Caco-2 (cell line): ENCODE results near the gene SUSD2. TPM values are rescaled to one million over a fixed set of nuclear protein-coding genes. Genes with fewer than 3 reads are reported as not detected.

Experiments
- BruUV-seq: library from RNA; stranded (reverse); fragments of 400-500 nt; replicated peaks from 2 replicates; lab custom pipeline; 2021; lab: Mats Ljungman, UMichigan
- CTCF ChIA-PET: fragments of 300-600 bp; sonication (Branson Sonifier 250); formaldehyde crosslinking; loops from one replicate; lab custom pipeline; 2022; ENCODE audit warnings: antibody characterized with exemption; lab: Charles Lee
- POLR2A ChIA-PET: fragments of 300-600 bp; sonication (Branson Sonifier 250); formaldehyde crosslinking; loops from one replicate; lab custom pipeline; 2022; ENCODE audit warnings: antibody characterized with exemption; lab: Charles Lee
- DNase-seq, 2 experiments: peaks; one replicate each; pipeline versions ENCODE4 v3.0.0 to v3.0.0-alpha.2; 2020 to 2022
- H3K27me3 ChIP-seq: replicated peaks from 2 replicates; pipeline ENCODE4 v1.6.0; 2011; ENCODE audit warnings: low read length; ENCODE audit not compliant: control insufficient read depth, insufficient read depth
- H3K36me3 ChIP-seq: 2 replicates; pipeline ENCODE4 v1.5.1; 2011; ENCODE audit warnings: low read length; ENCODE audit not compliant: control insufficient read depth, insufficient read depth
- H3K4me1 ChIP-seq: fragments of 250-450 bp; sonication (Bioruptor Pico); 2 replicates; pipeline ENCODE4 v1.5.1; 2020; ENCODE audit warnings: mild to moderate bottlenecking
- H3K4me3 ChIP-seq: 2 replicates; pipeline ENCODE4 v1.5.1; 2011; ENCODE audit warnings: low read depth, mild to moderate bottlenecking, control low read depth, low read length
- H3K9me3 ChIP-seq: fragments of 250-450 bp; sonication (Bioruptor Pico); 2 replicates; pipeline ENCODE4 v1.5.1; 2020; ENCODE audit warnings: mild to moderate bottlenecking, moderate library complexity
- H3K27ac Mint-ChIP-seq: one replicate; pipeline ENCODE4 v1.8.0; 2022; ENCODE audit warnings: mixed read lengths; ENCODE audit not compliant: unreplicated experiment
- H3K27me3 Mint-ChIP-seq: one replicate; pipeline ENCODE4 v1.8.0; 2022; ENCODE audit warnings: mixed read lengths; ENCODE audit not compliant: insufficient read depth, unreplicated experiment
- H3K36me3 Mint-ChIP-seq: one replicate; pipeline ENCODE4 v1.8.0; 2022; ENCODE audit warnings: mild to moderate bottlenecking, mixed read lengths; ENCODE audit not compliant: insufficient read depth, unreplicated experiment
- H3K4me1 Mint-ChIP-seq: one replicate; pipeline ENCODE4 v1.8.0; 2022; ENCODE audit warnings: low read depth, mixed read lengths; ENCODE audit not compliant: unreplicated experiment
- H3K4me3 Mint-ChIP-seq: one replicate; pipeline ENCODE4 v1.8.0; 2022; ENCODE audit warnings: mild to moderate bottlenecking, moderate library complexity, mixed read lengths; ENCODE audit not compliant: unreplicated experiment
- H3K9me3 Mint-ChIP-seq: one replicate; pipeline ENCODE4 v1.8.0; 2022; ENCODE audit warnings: mixed read lengths; ENCODE audit not compliant: unreplicated experiment
- intact Hi-C: fragments of 100-400 bp; cut with micrococcal nuclease; formaldehyde crosslinking; loops from one replicate; pipeline ENCODE4 v1.10.0; 2022; ENCODE audit not compliant: unreplicated experiment
- total RNA-seq: library from RNA; stranded (reverse); gene quantifications from 2 replicates; pipeline ENCODE4 v1.2.3, GENCODE V29; 2022
- TF ChIP-seq, protein P1 (sequence below), 2 experiments: fragments of 200-600 bp in 1 of 2; IDR thresholded peaks; 1 replicate in 1 of 2; 2 replicates in 1 of 2; pipeline versions ENCODE4 v1.5.1 to v1.8.0; 2011 to 2022; ENCODE audit warnings: antibody characterized with exemption in 1 of 2, control low read depth in 1 of 2, inconsistent platforms in 1 of 2, low read depth in 1 of 2, low read length in 1 of 2, mild to moderate bottlenecking in 1 of 2, moderate library complexity in 1 of 2; ENCODE audit not compliant: insufficient read depth in 1 of 2, severe bottlenecking in 1 of 2, unreplicated experiment in 1 of 2

SUSD2 gene
- total RNA-seq, 1 experiment from 2014 or later: 7.0 TPM

- BruUV-seq: no TSS peak
- CTCF ChIA-PET: interaction anchor here (0.8 to 2.8 kb wide), 5 partner anchors 8 to 716 kb away, joined by 3 to 20 read pairs (median 6); no protein-coding TSS in a partner anchor
- no peak overlapping the region for H3K4me3 ChIP-seq
- Mint-ChIP-seq H3K4me3 (no peak overlapping the region), H3K27ac (peak overlapping the region; percentile 82), H3K9me3 (no peaks in the 10 kb centered on the region), H3K36me3 (peaks cover 5% of the 10 kb centered on the region), H3K27me3 (no peaks in the 10 kb centered on the region), H3K4me1 (peaks cover 33% of the 10 kb centered on the region)
- no peaks in the 10 kb centered on the region for H3K27me3 ChIP-seq
- TF ChIP-seq, protein P1, sequence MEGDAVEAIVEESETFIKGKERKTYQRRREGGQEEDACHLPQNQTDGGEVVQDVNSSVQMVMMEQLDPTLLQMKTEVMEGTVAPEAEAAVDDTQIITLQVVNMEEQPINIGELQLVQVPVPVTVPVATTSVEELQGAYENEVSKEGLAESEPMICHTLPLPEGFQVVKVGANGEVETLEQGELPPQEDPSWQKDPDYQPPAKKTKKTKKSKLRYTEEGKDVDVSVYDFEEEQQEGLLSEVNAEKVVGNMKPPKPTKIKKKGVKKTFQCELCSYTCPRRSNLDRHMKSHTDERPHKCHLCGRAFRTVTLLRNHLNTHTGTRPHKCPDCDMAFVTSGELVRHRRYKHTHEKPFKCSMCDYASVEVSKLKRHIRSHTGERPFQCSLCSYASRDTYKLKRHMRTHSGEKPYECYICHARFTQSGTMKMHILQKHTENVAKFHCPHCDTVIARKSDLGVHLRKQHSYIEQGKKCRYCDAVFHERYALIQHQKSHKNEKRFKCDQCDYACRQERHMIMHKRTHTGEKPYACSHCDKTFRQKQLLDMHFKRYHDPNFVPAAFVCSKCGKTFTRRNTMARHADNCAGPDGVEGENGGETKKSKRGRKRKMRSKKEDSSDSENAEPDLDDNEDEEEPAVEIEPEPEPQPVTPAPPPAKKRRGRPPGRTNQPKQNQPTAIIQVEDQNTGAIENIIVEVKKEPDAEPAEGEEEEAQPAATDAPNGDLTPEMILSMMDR (IDR thresholded peaks at IDR 0.05; ENCODE audit: insufficient read depth in 1 of 2, low read depth in 1 of 2, low read length in 1 of 2, severe bottlenecking in 1 of 2, unreplicated experiment in 1 of 2): no peak
- H3K9me3 ChIP-seq: no peaks in the 10 kb centered on the region
- peaks cover 38% of the 10 kb centered on the region for H3K4me1 ChIP-seq
- peaks cover 3% of the 10 kb centered on the region for H3K36me3 ChIP-seq
- no peak for DNase-seq
- intact Hi-C loops: no loop called here
- POLR2A ChIA-PET: interaction anchor here (0.5 kb wide), 1 partner anchor 252 kb away, joined by 4 read pairs; no protein-coding TSS in a partner anchor
Measured at GRCh38 chr22:24146791-24147353, 34.4 kb upstream of the SUSD2 start.

DNA sequence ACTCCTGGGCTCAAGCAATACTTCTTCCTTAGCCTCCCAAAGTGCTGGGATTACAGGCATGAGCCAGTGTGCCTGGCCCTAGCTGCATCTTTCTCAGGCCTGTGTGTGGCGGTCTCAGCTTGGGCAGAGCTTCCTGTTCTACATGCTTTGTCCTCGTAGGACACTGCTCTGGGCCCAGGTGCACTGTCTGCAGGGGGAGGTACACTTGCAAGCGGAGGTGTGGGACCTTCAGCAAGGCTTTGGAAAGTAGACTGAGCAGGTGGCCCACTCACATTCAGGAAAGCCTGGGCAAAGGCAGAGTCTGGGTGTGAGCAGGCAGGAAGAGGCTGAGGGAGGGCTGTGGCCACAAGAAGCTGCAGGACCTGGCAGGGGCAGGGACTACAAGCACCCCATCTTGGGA lies 33.6 kb upstream of the SUSD2 start:
- ChIA-PET CTCF (interaction anchor here (2.8 kb wide), 1 partner anchor 10 kb away, joined by 20 read pairs; no protein-coding TSS in a partner anchor), POLR2A (no interaction called here)
- DNase-seq: no peak
- H3K4me3 Mint-ChIP-seq: peak overlapping the region; percentile 12
- peak overlapping the region; percentile 82 for H3K27ac Mint-ChIP-seq
- BruUV-seq: no TSS peak
- Histone ChIP-seq H3K36me3 (peaks cover 3% of the 10 kb centered on the region), H3K4me3 (no peak overlapping the region), H3K9me3 (no peaks in the 10 kb centered on the region), H3K4me1 (peaks cover 38% of the 10 kb centered on the region), H3K27me3 (no peaks in the 10 kb centered on the region)
- no peaks in the 10 kb centered on the region for H3K27me3 Mint-ChIP-seq
- peaks cover 5% of the 10 kb centered on the region for H3K36me3 Mint-ChIP-seq
- TF ChIP-seq, protein P1 (IDR thresholded peaks at IDR 0.05; ENCODE audit: insufficient read depth in 1 of 2, low read depth in 1 of 2, low read length in 1 of 2, severe bottlenecking in 1 of 2, unreplicated experiment in 1 of 2): no peak
- H3K9me3 Mint-ChIP-seq: no peaks in the 10 kb centered on the region
- intact Hi-C loops: no loop called here
- peaks cover 33% of the 10 kb centered on the region for H3K4me1 Mint-ChIP-seq

DNA sequence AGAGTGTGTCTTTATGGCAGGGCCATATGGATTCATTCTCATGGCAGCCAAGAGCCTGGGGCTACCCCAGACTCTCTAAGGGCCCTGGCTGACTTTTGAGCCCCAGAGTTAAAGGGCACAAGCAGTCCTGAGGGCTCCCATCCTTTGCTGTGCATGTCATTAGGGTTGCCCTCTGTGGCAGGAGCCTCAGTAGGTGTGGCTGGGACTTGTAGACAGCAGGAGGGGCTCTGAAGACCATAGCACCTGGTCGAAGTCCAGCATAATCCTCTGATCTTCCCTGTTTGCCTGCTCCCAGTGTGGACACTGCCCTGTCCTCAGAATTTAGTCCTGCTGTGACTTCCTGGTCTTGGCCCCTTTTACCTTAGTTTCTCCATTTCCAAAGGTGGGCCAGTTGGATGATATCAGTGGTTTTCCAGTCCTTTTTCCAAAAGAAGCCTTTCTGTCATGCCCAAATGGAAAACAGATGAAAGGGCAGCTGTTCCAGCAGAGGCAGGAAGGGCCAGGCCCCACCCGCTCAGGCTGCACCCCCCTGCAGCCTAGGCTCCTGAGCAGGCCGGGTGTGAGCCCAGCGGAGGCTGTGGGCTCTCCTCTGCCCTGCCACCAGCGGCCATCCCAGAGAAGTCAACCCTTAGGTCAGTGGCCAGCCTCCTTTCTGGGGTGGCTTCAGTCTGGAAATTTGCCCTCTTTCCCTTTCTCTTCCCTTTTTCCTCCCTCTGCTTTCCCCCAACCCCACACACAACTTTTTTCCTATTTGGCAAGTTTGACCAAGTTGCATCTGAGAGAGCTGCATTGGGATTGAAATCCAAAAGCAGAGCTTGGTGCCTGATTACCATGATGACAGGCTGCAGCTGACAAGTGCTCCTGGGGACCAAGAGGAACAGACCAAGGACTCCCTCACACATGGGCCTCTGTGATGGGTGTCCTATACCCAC lies 32.8 kb upstream of the SUSD2 start:
- Mint-ChIP-seq H3K36me3 (peaks cover 5% of the 10 kb centered on the region), H3K9me3 (no peaks in the 10 kb centered on the region), H3K4me1 (peaks cover 33% of the 10 kb centered on the region), H3K27ac (no peak overlapping the region), H3K27me3 (no peaks in the 10 kb centered on the region), H3K4me3 (no peak overlapping the region)
- Histone ChIP-seq H3K4me1 (peaks cover 38% of the 10 kb centered on the region), H3K27me3 (no peaks in the 10 kb centered on the region), H3K4me3 (no peak overlapping the region), H3K9me3 (no peaks in the 10 kb centered on the region), H3K36me3 (peaks cover 3% of the 10 kb centered on the region)
- CTCF ChIA-PET: interaction anchor here (2.8 kb wide), 1 partner anchor 9 kb away, joined by 20 read pairs; no protein-coding TSS in a partner anchor
- no TSS peak for BruUV-seq
- intact Hi-C loops: no loop called here
- DNase-seq: no peak
- POLR2A ChIA-PET: no interaction called here
- TF ChIP-seq, protein P1 (IDR thresholded peaks at IDR 0.05; ENCODE audit: insufficient read depth in 1 of 2, low read depth in 1 of 2, low read length in 1 of 2, severe bottlenecking in 1 of 2, unreplicated experiment in 1 of 2): no peak
